SK-N-MC (cell line): Measurements from ENCODE around the gene SULT2B1.

Source experiments
- EZH2 ChIP-seq: fragments of 200-600 bp; sonication (generic); IDR thresholded peaks from one replicate; pipeline ENCODE4 v1.6.1; 2017; ENCODE audit warnings: antibody characterized with exemption
- FOXP2 ChIP-seq: optimal IDR thresholded peaks from 2 replicates; pipeline ENCODE3; 2011; ENCODE audit warnings: mild to moderate bottlenecking, moderate library complexity; ENCODE audit not compliant: insufficient read depth; ENCODE audit errors: extremely low read length, control extremely low read depth
- POLR2AphosphoS5 ChIP-seq: IDR thresholded peaks from 2 replicates; pipeline ENCODE4 v1.6.1; 2012; ENCODE audit warnings: mild to moderate bottlenecking, low read depth, low read length, borderline replicate concordance

GRCh38 chr19:48608798-48609263 lies 56.9 kb downstream of the SULT2B1 start:
- TF ChIP-seq EZH2 = no peak
- no peak for TF ChIP-seq POLR2AphosphoS5
- no peak for TF ChIP-seq FOXP2
